ENCODE measurements around the gene PTPN23.

The PTPN23 gene

GRCh38 chr3:47406762-47407149 is 25.9 kb downstream of the PTPN23 start:
- DNase-seq: no peak

- DNase-seq: no peak
These were observed 26.4 kb downstream of the PTPN23 start for GRCh38 chr3:47407237-47407636.

- DNase-seq: no peak
These were observed 27.3 kb downstream of the PTPN23 start for GRCh38 chr3:47407896-47408838.

- DNase-seq: no peak
These were observed 28.0 kb downstream of the PTPN23 start for GRCh38 chr3:47408839-47409229.

- no peak for DNase-seq
These were observed 28.5 kb downstream of the PTPN23 start for GRCh38 chr3:47409284-47409683.

GRCh38 chr3:47409688-47410416 is 29.0 kb downstream of the PTPN23 start:
- DNase-seq: no peak

- DNase-seq: no peak
These were observed 29.5 kb downstream of the PTPN23 start for GRCh38 chr3:47410417-47410720.

GRCh38 chr3:47410801-47411646 is 30.2 kb downstream of the PTPN23 start:
- no peak for DNase-seq

GRCh38 chr3:47411696-47412452 is 31.1 kb downstream of the PTPN23 start:
- no peak for DNase-seq

GRCh38 chr3:47412453-47412756 is 31.6 kb downstream of the PTPN23 start:
- DNase-seq: no peak

GRCh38 chr3:47412842-47413520 is 32.2 kb downstream of the PTPN23 start:
- DNase-seq: no peak

GRCh38 chr3:47413751-47414150 is 32.9 kb downstream of the PTPN23 start:
- DNase-seq: no peak

- DNase-seq: no peak
These were observed 33.3 kb downstream of the PTPN23 start for GRCh38 chr3:47414161-47414564.

GRCh38 chr3:47414666-47415587 is 34.1 kb downstream of the PTPN23 start:
- no peak for DNase-seq

- no peak for DNase-seq
These were observed 35.2 kb downstream of the PTPN23 start for GRCh38 chr3:47416041-47416440.

- no peak for DNase-seq
These were observed 37.6 kb downstream of the PTPN23 start for GRCh38 chr3:47418167-47419082.

GRCh38 chr3:47419083-47420043 is 38.5 kb downstream of the PTPN23 start:
- DNase-seq: no peak

GRCh38 chr3:47420044-47420430 is 39.2 kb downstream of the PTPN23 start:
- no peak for DNase-seq
